Glutamatergic neuron (in vitro differentiated cells): ENCODE data around the gene TFAP2E. TPM values are rescaled to one million over a fixed set of nuclear protein-coding genes. Genes with fewer than 3 reads are reported as not detected.

Experiments
- DNase-seq: peaks from one replicate; pipeline ENCODE4 v3.0.0; 2022
- H3K27ac Mint-ChIP-seq: one replicate; pipeline ENCODE4 v1.8.0; 2020; ENCODE audit warnings: mild to moderate bottlenecking, mixed read lengths, inconsistent platforms; ENCODE audit not compliant: unreplicated experiment
- H3K27me3 Mint-ChIP-seq: one replicate; pipeline ENCODE4 v1.8.0; 2020; ENCODE audit warnings: mild to moderate bottlenecking, moderate library complexity, mixed read lengths, inconsistent platforms; ENCODE audit not compliant: unreplicated experiment
- H3K36me3 Mint-ChIP-seq: one replicate; pipeline ENCODE4 v1.8.0; 2020; ENCODE audit warnings: mild to moderate bottlenecking, mixed read lengths, inconsistent platforms; ENCODE audit not compliant: unreplicated experiment
- H3K4me1 Mint-ChIP-seq: one replicate; pipeline ENCODE4 v1.8.0; 2020; ENCODE audit warnings: mild to moderate bottlenecking, low read depth, mixed read lengths, inconsistent platforms; ENCODE audit not compliant: unreplicated experiment
- H3K4me3 Mint-ChIP-seq: one replicate; pipeline ENCODE4 v1.8.0; 2020; ENCODE audit warnings: mild to moderate bottlenecking, mixed read lengths, inconsistent platforms; ENCODE audit not compliant: unreplicated experiment
- H3K9me3 Mint-ChIP-seq: one replicate; pipeline ENCODE4 v1.8.0; 2020; ENCODE audit warnings: mild to moderate bottlenecking, moderate library complexity, mixed read lengths, inconsistent platforms; ENCODE audit not compliant: unreplicated experiment
- CTCF ChIP-seq: fragments of 200-600 bp; sonication (generic); IDR thresholded peaks from one replicate; pipeline ENCODE4 v1.5.0; 2021; ENCODE audit not compliant: partially characterized antibody, unreplicated experiment
- total RNA-seq: library from RNA; stranded (reverse); fragmentation: NEBNext Ultra II Directional; extraction: Animal tissue kit (Norgen Biotek cat#: 25700); gene quantifications from one replicate; pipeline ENCODE4 v1.2.1, GENCODE V29; 2021; ENCODE audit not compliant: unreplicated experiment

TFAP2E gene
- total RNA-seq, 1 donor from 2014 or later = 1.1 TPM

GRCh38 chr1:35532497-35533223 is 40.5 kb upstream of the TFAP2E start:
- Mint-ChIP-seq H3K27ac (no peak overlapping the region), H3K4me3 (no peak overlapping the region), H3K27me3 (peaks cover 6% of the 10 kb centered on the region), H3K9me3 (peaks cover 13% of the 10 kb centered on the region), H3K4me1 (peaks cover 3% of the 10 kb centered on the region), H3K36me3 (peaks cover 34% of the 10 kb centered on the region)
- TF ChIP-seq CTCF = no peak
- no peak for DNase-seq

- peaks cover 6% of the 10 kb centered on the region for H3K27me3 Mint-ChIP-seq
- DNase-seq = no peak
- H3K4me3 Mint-ChIP-seq = no peak overlapping the region
- TF ChIP-seq CTCF = no peak
- H3K9me3 Mint-ChIP-seq = peaks cover 10% of the 10 kb centered on the region
- H3K4me1 Mint-ChIP-seq = peaks cover 3% of the 10 kb centered on the region
- no peak overlapping the region for H3K27ac Mint-ChIP-seq
- peaks cover 27% of the 10 kb centered on the region for H3K36me3 Mint-ChIP-seq
Measured at GRCh38 chr1:35533586-35533985, 39.5 kb upstream of the TFAP2E start.

- TF ChIP-seq CTCF = no peak
- Mint-ChIP-seq H3K27ac (no peak overlapping the region), H3K4me1 (peaks cover 18% of the 10 kb centered on the region)
Measured at GRCh38 chr1:35535243-35535642, 37.9 kb upstream of the TFAP2E start.

GRCh38 chr1:35536556-35537162 is 36.5 kb upstream of the TFAP2E start:
- H3K9me3 Mint-ChIP-seq = peaks cover 4% of the 10 kb centered on the region
- H3K27me3 Mint-ChIP-seq = peaks cover 6% of the 10 kb centered on the region
- H3K4me3 Mint-ChIP-seq = no peak overlapping the region
- peaks cover 5% of the 10 kb centered on the region for H3K36me3 Mint-ChIP-seq
- H3K27ac Mint-ChIP-seq = no peak overlapping the region
- peaks cover 20% of the 10 kb centered on the region for H3K4me1 Mint-ChIP-seq
- TF ChIP-seq CTCF = no peak
- no peak for DNase-seq

More at GRCh38 chr1:35535243-35535642, 37.9 kb upstream of the TFAP2E start:
- Mint-ChIP-seq H3K4me3 (no peak overlapping the region), H3K27me3 (peaks cover 7% of the 10 kb centered on the region), H3K9me3 (peaks cover 7% of the 10 kb centered on the region), H3K36me3 (peaks cover 12% of the 10 kb centered on the region)
- DNase-seq = no peak

GRCh38 chr1:35537806-35538205 is 35.3 kb upstream of the TFAP2E start:
- no peak for DNase-seq
- H3K27ac Mint-ChIP-seq = no peak overlapping the region
- H3K4me3 Mint-ChIP-seq = no peak overlapping the region
- peaks cover 20% of the 10 kb centered on the region for H3K4me1 Mint-ChIP-seq
- no peak for TF ChIP-seq CTCF
- peaks cover 6% of the 10 kb centered on the region for H3K27me3 Mint-ChIP-seq
- peaks cover 5% of the 10 kb centered on the region for H3K36me3 Mint-ChIP-seq
- peaks cover 4% of the 10 kb centered on the region for H3K9me3 Mint-ChIP-seq
